Measurements from ENCODE around the gene COMMD10.

The COMMD10 gene

GRCh38 chr5:116152169-116152568 is 67.3 kb downstream of the COMMD10 start:
- TF ChIP-seq CTCF (conservative IDR thresholded peaks at IDR 0.05; ENCODE audit: low read depth, low read length) = no peak
- no peak for DNase-seq (ENCODE audit: low read depth)
- H3K4me3 ChIP-seq (ENCODE audit: low read depth, low read length) = no peak overlapping the region

GRCh38 chr5:116153687-116154174 is 68.9 kb downstream of the COMMD10 start:
- DNase-seq (ENCODE audit: low read depth) = no peak
- TF ChIP-seq CTCF (conservative IDR thresholded peaks at IDR 0.05; ENCODE audit: low read depth, low read length) = no peak
- no peak overlapping the region for H3K4me3 ChIP-seq (ENCODE audit: low read depth, low read length)

GRCh38 chr5:116154252-116154651 is 69.4 kb downstream of the COMMD10 start:
- DNase-seq (ENCODE audit: low read depth) = no peak
- no peak for TF ChIP-seq CTCF (conservative IDR thresholded peaks at IDR 0.05; ENCODE audit: low read depth, low read length)
- no peak overlapping the region for H3K4me3 ChIP-seq (ENCODE audit: low read depth, low read length)

- no peak for TF ChIP-seq CTCF (conservative IDR thresholded peaks at IDR 0.05; ENCODE audit: low read depth, low read length)
- no peak for DNase-seq (ENCODE audit: low read depth)
- H3K4me3 ChIP-seq (ENCODE audit: low read depth, low read length) = no peak overlapping the region
These were observed 70.1 kb downstream of the COMMD10 start for GRCh38 chr5:116154931-116155330.

- no peak for DNase-seq (ENCODE audit: low read depth)
- H3K4me3 ChIP-seq (ENCODE audit: low read depth, low read length) = no peak overlapping the region
- no peak for TF ChIP-seq CTCF (conservative IDR thresholded peaks at IDR 0.05; ENCODE audit: low read depth, low read length)
These were observed 73.1 kb downstream of the COMMD10 start for GRCh38 chr5:116157902-116158301.

- no peak for TF ChIP-seq CTCF (conservative IDR thresholded peaks at IDR 0.05; ENCODE audit: low read depth, low read length)
- no peak for DNase-seq (ENCODE audit: low read depth)
- H3K4me3 ChIP-seq (ENCODE audit: low read depth, low read length) = no peak overlapping the region
These were observed 74.2 kb downstream of the COMMD10 start for GRCh38 chr5:116159006-116159405.

GRCh38 chr5:116174111-116174510 is 89.3 kb downstream of the COMMD10 start:
- no peak overlapping the region for H3K4me3 ChIP-seq (ENCODE audit: low read depth, low read length)
- TF ChIP-seq CTCF (conservative IDR thresholded peaks at IDR 0.05; ENCODE audit: low read depth, low read length) = no peak
- DNase-seq (ENCODE audit: low read depth) = no peak

Data from choroid plexus epithelial cell (primary cell).